Measurements from ENCODE around the gene SYT1.

Gene SYT1

GRCh38 chr12:78951803-78952551 lies 87.4 kb downstream of the SYT1 start:
- Histone ChIP-seq H3K36me3 (ENCODE audit: control insufficient read depth, insufficient read depth, low read length) (no peaks in the 10 kb centered on the region), H3K9me3 (ENCODE audit: control insufficient read depth, low read length) (no peaks in the 10 kb centered on the region), H3K79me2 (no peaks in the 10 kb centered on the region), H3K27ac (no peak overlapping the region), H3K27me3 (ENCODE audit: control insufficient read depth, insufficient read depth, low read length) (no peaks in the 10 kb centered on the region), H3K4me1 (no peaks in the 10 kb centered on the region), H3K9ac (no peak overlapping the region), H3K4me2 (ENCODE audit: low read length) (no peak overlapping the region), H2AFZ (no peak overlapping the region), H3K4me3 (ENCODE audit: low read depth, low read length) (no peak overlapping the region)
- TF ChIP-seq CTCF (IDR thresholded peaks at IDR 0.05), result no peak

GRCh38 chr12:78952552-78952929 lies 88.0 kb downstream of the SYT1 start:
- Histone ChIP-seq H3K79me2 (no peaks in the 10 kb centered on the region), H3K27me3 (ENCODE audit: control insufficient read depth, insufficient read depth, low read length) (no peaks in the 10 kb centered on the region), H3K36me3 (ENCODE audit: control insufficient read depth, insufficient read depth, low read length) (no peaks in the 10 kb centered on the region), H2AFZ (no peak overlapping the region), H3K9me3 (ENCODE audit: control insufficient read depth, low read length) (no peaks in the 10 kb centered on the region), H3K27ac (no peak overlapping the region), H3K4me2 (ENCODE audit: low read length) (no peak overlapping the region), H3K4me3 (ENCODE audit: low read depth, low read length) (no peak overlapping the region), H3K9ac (no peak overlapping the region), H3K4me1 (no peaks in the 10 kb centered on the region)
- no peak for TF ChIP-seq CTCF (IDR thresholded peaks at IDR 0.05)

GRCh38 chr12:78958941-78959340 lies 94.4 kb downstream of the SYT1 start:
- H3K4me2 ChIP-seq (ENCODE audit: low read length), result no peak overlapping the region
- no peak overlapping the region for H3K9ac ChIP-seq
- H2AFZ ChIP-seq, result no peak overlapping the region
- no peak for TF ChIP-seq CTCF (IDR thresholded peaks at IDR 0.05)
- H3K36me3 ChIP-seq (ENCODE audit: control insufficient read depth, insufficient read depth, low read length), result no peaks in the 10 kb centered on the region
- H3K27ac ChIP-seq, result no peak overlapping the region
- H3K4me3 ChIP-seq (ENCODE audit: low read depth, low read length), result no peak overlapping the region
- H3K9me3 ChIP-seq (ENCODE audit: control insufficient read depth, low read length), result no peaks in the 10 kb centered on the region
- no peaks in the 10 kb centered on the region for H3K4me1 ChIP-seq
- H3K79me2 ChIP-seq, result no peaks in the 10 kb centered on the region
- H3K27me3 ChIP-seq (ENCODE audit: control insufficient read depth, insufficient read depth, low read length), result no peaks in the 10 kb centered on the region

GRCh38 chr12:78959556-78959955 lies 95.0 kb downstream of the SYT1 start:
- no peak overlapping the region for H3K4me2 ChIP-seq (ENCODE audit: low read length)
- H2AFZ ChIP-seq, result no peak overlapping the region
- no peaks in the 10 kb centered on the region for H3K79me2 ChIP-seq
- no peaks in the 10 kb centered on the region for H3K9me3 ChIP-seq (ENCODE audit: control insufficient read depth, low read length)
- TF ChIP-seq CTCF (IDR thresholded peaks at IDR 0.05), result no peak
- no peaks in the 10 kb centered on the region for H3K36me3 ChIP-seq (ENCODE audit: control insufficient read depth, insufficient read depth, low read length)
- H3K4me3 ChIP-seq (ENCODE audit: low read depth, low read length), result no peak overlapping the region
- no peaks in the 10 kb centered on the region for H3K4me1 ChIP-seq
- no peaks in the 10 kb centered on the region for H3K27me3 ChIP-seq (ENCODE audit: control insufficient read depth, insufficient read depth, low read length)
- no peak overlapping the region for H3K9ac ChIP-seq
- H3K27ac ChIP-seq, result no peak overlapping the region

- H3K36me3 ChIP-seq (ENCODE audit: control insufficient read depth, insufficient read depth, low read length), result no peaks in the 10 kb centered on the region
- TF ChIP-seq CTCF (IDR thresholded peaks at IDR 0.05), result no peak
- H3K4me3 ChIP-seq (ENCODE audit: low read depth, low read length), result no peak overlapping the region
- H3K9ac ChIP-seq, result no peak overlapping the region
- no peak overlapping the region for H3K4me2 ChIP-seq (ENCODE audit: low read length)
- no peak overlapping the region for H2AFZ ChIP-seq
- H3K27me3 ChIP-seq (ENCODE audit: control insufficient read depth, insufficient read depth, low read length), result no peaks in the 10 kb centered on the region
- H3K9me3 ChIP-seq (ENCODE audit: control insufficient read depth, low read length), result no peaks in the 10 kb centered on the region
- no peaks in the 10 kb centered on the region for H3K4me1 ChIP-seq
- no peak overlapping the region for H3K27ac ChIP-seq
- H3K79me2 ChIP-seq, result no peaks in the 10 kb centered on the region
These were observed 96.6 kb downstream of the SYT1 start for GRCh38 chr12:78961171-78961570.

All from parathyroid adenoma (tissue), 2 donors.